DOHH2 (cell line): ENCODE measurements around the gene TLX3.

Experiments used
- H3F3A ChIP-seq: fragments of 200-600 bp; sonication (generic), shearing (Covaris generic); 2 replicates; pipeline ENCODE4 v1.6.0; 2016; ENCODE audit warnings: antibody characterized with exemption, mild to moderate bottlenecking; ENCODE audit not compliant: control insufficient read depth, insufficient read depth
- H3K27ac ChIP-seq: fragments of 200-600 bp; sonication (generic); 2 replicates; pipeline ENCODE4 v1.5.1; 2014; ENCODE audit warnings: low read depth, mild to moderate bottlenecking, low read length, moderate library complexity
- H3K27me3 ChIP-seq: fragments of 200-600 bp; sonication (generic); 2 replicates; pipeline ENCODE4 v1.6.1; 2014; ENCODE audit warnings: mild to moderate bottlenecking, low read length, mixed read lengths; ENCODE audit not compliant: control insufficient read depth
- H3K36me3 ChIP-seq: fragments of 200-600 bp; sonication (generic); 2 replicates; pipeline ENCODE4 v1.6.1; 2014; ENCODE audit warnings: mild to moderate bottlenecking, low read length, moderate library complexity, mixed read lengths; ENCODE audit not compliant: control insufficient read depth
- H3K4me1 ChIP-seq: fragments of 200-600 bp; sonication (generic); 2 replicates; pipeline ENCODE4 v1.6.1; 2014; ENCODE audit warnings: mild to moderate bottlenecking, low read length, mixed read lengths; ENCODE audit not compliant: control insufficient read depth
- H3K4me2 ChIP-seq: fragments of 200-600 bp; sonication (generic); 2 replicates; pipeline ENCODE4 v1.6.0; 2014; ENCODE audit warnings: mild to moderate bottlenecking, low read length, moderate library complexity
- H3K4me3 ChIP-seq: fragments of 200-600 bp; sonication (generic); 2 replicates; pipeline ENCODE4 v1.5.1; 2014; ENCODE audit warnings: mild to moderate bottlenecking, low read length, mixed read lengths
- H3K79me2 ChIP-seq: fragments of 200-600 bp; sonication (generic); 2 replicates; pipeline ENCODE4 v1.6.1; 2014; ENCODE audit warnings: mild to moderate bottlenecking, low read length, mixed read lengths; ENCODE audit not compliant: control insufficient read depth
- H3K9me2 ChIP-seq: fragments of 200-600 bp; sonication (generic); replicated peaks from 2 replicates; pipeline ENCODE4 v1.6.1; 2014; ENCODE audit warnings: mild to moderate bottlenecking, low read length, mixed read lengths; ENCODE audit not compliant: control insufficient read depth
- H3K9me3 ChIP-seq: fragments of 200-600 bp; sonication (generic); 2 replicates; pipeline ENCODE4 v1.6.1; 2014; ENCODE audit warnings: antibody characterized with exemption, low read length, mixed read lengths; ENCODE audit not compliant: control insufficient read depth, insufficient read depth
- H4K20me1 ChIP-seq: fragments of 200-600 bp; sonication (generic); 2 replicates; pipeline ENCODE4 v1.6.0; 2014; ENCODE audit warnings: low read depth, mild to moderate bottlenecking, antibody characterized with exemption, low read length, moderate library complexity; ENCODE audit not compliant: control insufficient read depth, insufficient read depth
- CTCF ChIP-seq: fragments of 200-600 bp; sonication (generic); IDR thresholded peaks from one replicate; pipeline ENCODE4 v1.5.1; 2014; ENCODE audit warnings: antibody characterized with exemption, mild to moderate bottlenecking, low read depth, low read length; ENCODE audit not compliant: poor library complexity, severe bottlenecking
- EZH2phosphoT487 ChIP-seq: fragments of 200-600 bp; sonication (generic); IDR thresholded peaks from 2 replicates; pipeline ENCODE4 v1.6.1; 2017; ENCODE audit warnings: borderline replicate concordance, mild to moderate bottlenecking, antibody characterized with exemption, low read length, moderate library complexity, mixed read lengths

TLX3 gene

GRCh38 chr5:171315925-171316257, 6.8 kb downstream of the TLX3 start:
- no peak for TF ChIP-seq CTCF
- no peak for TF ChIP-seq EZH2phosphoT487
- Histone ChIP-seq H3K4me1 (no peaks in the 10 kb centered on the region), H4K20me1 (no peaks in the 10 kb centered on the region), H3K79me2 (no peaks in the 10 kb centered on the region), H3K27ac (no peak overlapping the region), H3K27me3 (no peaks in the 10 kb centered on the region), H3K9me2 (no peaks in the 10 kb centered on the region), H3K4me2 (no peak overlapping the region), H3K9me3 (peaks cover 5% of the 10 kb centered on the region; the same call in 1 of the 2 replicates), H3F3A (no peaks in the 10 kb centered on the region), H3K36me3 (no peaks in the 10 kb centered on the region), H3K4me3 (no peak overlapping the region)

DNA sequence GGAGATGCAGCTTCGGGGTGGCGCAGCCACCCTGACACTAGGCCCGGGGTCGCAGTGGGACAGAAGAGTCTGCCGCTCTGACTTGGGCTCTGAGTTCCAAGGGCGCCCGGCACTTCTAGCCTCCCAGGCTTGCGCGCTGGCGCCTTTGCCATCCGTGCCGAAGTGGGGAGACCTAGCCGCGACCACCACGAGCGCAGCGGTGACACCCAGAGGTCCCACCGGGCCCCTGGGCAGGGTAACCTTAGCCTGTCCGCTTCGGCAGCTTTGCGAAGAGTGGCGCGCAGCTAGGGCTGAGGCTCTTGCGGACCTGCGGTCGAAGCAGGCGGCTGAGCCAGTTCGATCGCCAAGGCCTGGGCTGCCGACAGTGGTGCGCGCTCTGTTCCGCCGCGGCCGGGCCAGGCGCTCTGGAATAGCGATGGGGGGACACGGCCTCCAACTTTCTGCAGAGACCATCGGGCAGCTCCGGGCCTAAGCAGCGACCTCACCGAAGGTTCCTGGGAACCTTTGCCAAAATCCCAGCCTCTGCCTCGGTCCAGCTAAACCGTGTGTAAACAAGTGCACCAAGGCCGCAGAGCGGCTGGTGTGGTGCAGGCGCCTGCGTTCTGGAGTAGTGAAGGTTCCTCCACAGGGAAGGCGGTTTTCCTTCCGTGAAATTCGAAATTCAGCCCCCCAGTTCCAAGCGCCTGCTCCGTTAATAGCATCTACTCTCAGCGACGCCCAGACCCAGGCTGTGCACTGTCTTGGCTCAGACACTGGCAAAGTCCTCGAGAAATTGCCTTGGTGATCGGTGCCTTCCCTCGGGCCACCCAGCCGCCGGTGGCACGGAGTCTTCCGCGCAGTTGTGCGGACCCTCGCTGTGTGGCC, 7.4 kb downstream of the TLX3 start:
- TF ChIP-seq CTCF (no peak), EZH2phosphoT487 (no peak)
- no peaks in the 10 kb centered on the region for H3K36me3 ChIP-seq
- no peaks in the 10 kb centered on the region for H3K27me3 ChIP-seq
- H3K79me2 ChIP-seq, result no peaks in the 10 kb centered on the region
- H3K4me3 ChIP-seq, result no peak overlapping the region
- no peaks in the 10 kb centered on the region for H3K9me2 ChIP-seq
- no peak overlapping the region for H3K4me2 ChIP-seq
- H3F3A ChIP-seq, result no peaks in the 10 kb centered on the region
- no peaks in the 10 kb centered on the region for H4K20me1 ChIP-seq
- H3K4me1 ChIP-seq, result no peaks in the 10 kb centered on the region
- no peak overlapping the region for H3K27ac ChIP-seq
- H3K9me3 ChIP-seq, result peaks cover 5% of the 10 kb centered on the region; the same call in 1 of the 2 replicates

DNA sequence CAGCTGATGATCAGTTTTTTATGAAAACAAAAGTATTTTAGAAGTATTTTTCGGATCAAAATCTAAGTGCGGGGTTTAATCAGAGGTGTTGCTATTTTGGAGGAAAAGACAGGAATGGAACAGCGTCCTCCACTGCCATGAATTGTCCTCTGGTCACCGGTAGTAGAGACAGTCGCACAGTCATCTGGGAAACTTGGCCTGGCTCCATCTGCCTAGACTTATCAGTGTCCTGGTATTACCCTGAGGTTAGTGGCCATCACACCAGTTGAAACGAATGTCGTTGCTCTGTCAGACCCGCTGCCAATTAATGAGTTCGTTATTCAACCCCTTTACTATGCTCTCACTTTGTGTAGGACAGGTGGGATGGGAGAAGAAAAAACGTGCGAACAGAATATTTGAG, 8.2 kb downstream of the TLX3 start:
- Histone ChIP-seq H3K36me3 (no peaks in the 10 kb centered on the region), H3K27ac (no peak overlapping the region), H3K9me3 (peaks cover 5% of the 10 kb centered on the region; the same call in 1 of the 2 replicates), H3K4me1 (no peaks in the 10 kb centered on the region), H4K20me1 (no peaks in the 10 kb centered on the region), H3K9me2 (no peaks in the 10 kb centered on the region), H3F3A (no peaks in the 10 kb centered on the region), H3K27me3 (no peaks in the 10 kb centered on the region), H3K79me2 (no peaks in the 10 kb centered on the region), H3K4me3 (no peak overlapping the region), H3K4me2 (no peak overlapping the region)
- TF ChIP-seq EZH2phosphoT487 (no peak), CTCF (no peak)
